ENCODE data around the gene SHISA8. TPM values are rescaled to one million over a fixed set of nuclear protein-coding genes. Genes with fewer than 3 reads are reported as not detected.

Gene SHISA8
- total and polyA plus RNA-seq, 2 of the 13 experiments (the other 11 are each of a cell fraction or from before 2014, with no cell fraction given) = not detected

- no peaks in the 10 kb centered on the region for H3K36me3 ChIP-seq (replicated peaks in 1 of 2; ENCODE audit: control insufficient read depth in 1 of 2, insufficient read depth in 2 of 2, low read length in 2 of 2)
- DNase-seq (ENCODE audit: low spot score) (no peak), FAIRE-seq (no peak), ATAC-seq (peak; percentile 8; the same call in 2 of the 3 replicates)
- H4K20me1 ChIP-seq (ENCODE audit: insufficient read depth, low read length) = peaks cover 10% of the 10 kb centered on the region; the same call in 1 of the 2 replicates
- H3K27ac ChIP-seq (ENCODE audit: extremely low read length, insufficient read depth, low read length) = no peak overlapping the region
- H3K9me3 ChIP-seq (ENCODE audit: low read length) = no peaks in the 10 kb centered on the region
- POLR2A ChIA-PET = no interaction called here
- no peak overlapping the region for H2AFZ ChIP-seq (ENCODE audit: low read length)
- no peaks in the 10 kb centered on the region for H3K79me2 ChIP-seq (ENCODE audit: insufficient read depth, low read length)
- H3K4me3 ChIP-seq (replicated peaks in 1 of 3; ENCODE audit: insufficient read depth in 1 of 3, low read depth in 2 of 3, low read length in 3 of 3) = no peak overlapping the region
- BruUV-seq (replicated peaks) = no TSS peak
- CTCF ChIA-PET (ENCODE audit: low intra/inter-chr PET ratio, low total read pairs) = no interaction called here
- WGBS (ENCODE audit: low lambda C conversion rate) = 17% methylated on average over 4 of the region's 11 CpGs
- H3K9ac ChIP-seq (ENCODE audit: insufficient read depth, low read depth, low read length) = no peak overlapping the region
- H3K27me3 ChIP-seq (ENCODE audit: control insufficient read depth in 1 of 2, insufficient read depth in 2 of 2, low read length in 2 of 2) = peaks cover 17 to 70% of the 10 kb centered on the region in 2 experiments
- in situ Hi-C loops (cut with HindIII; ENCODE audit: extremely low pct_ligation_motif_present, low pct_unique_long_range_greater_than_20kb) (no loop called here), intact Hi-C loops (cut with micrococcal nuclease; ENCODE audit: unreplicated experiment) (no loop called here)
- H3K4me1 ChIP-seq (ENCODE audit: insufficient read depth, low read length) = peaks cover 34% of the 10 kb centered on the region
- TF ChIP-seq ZNF749 (CRISPR knock-in tag; IDR thresholded peaks at IDR 0.05; ENCODE audit: borderline replicate concordance) (no peak), FOXO1 (CRISPR knock-in tag; IDR thresholded peaks at IDR 0.05) (no peak), FLYWCH1 (CRISPR knock-in tag; IDR thresholded peaks at IDR 0.05) (no peak), ZNF839 (CRISPR knock-in tag; IDR thresholded peaks at IDR 0.05; ENCODE audit: borderline replicate concordance) (no peak), ZNF501 (CRISPR knock-in tag; IDR thresholded peaks at IDR 0.05) (no peak), ZNF644 (CRISPR knock-in tag; IDR thresholded peaks at IDR 0.05; ENCODE audit: low read depth) (no peak), MAF1 (CRISPR knock-in tag; IDR thresholded peaks at IDR 0.05; ENCODE audit: borderline replicate concordance) (no peak), ZNF543 (CRISPR knock-in tag; IDR thresholded peaks at IDR 0.05) (no peak), ZZZ3 (CRISPR knock-in tag; IDR thresholded peaks at IDR 0.05; ENCODE audit: borderline replicate concordance) (no peak), ZNF737 (CRISPR knock-in tag; IDR thresholded peaks at IDR 0.05; ENCODE audit: borderline replicate concordance) (no peak), ZBTB8A (CRISPR knock-in tag; IDR thresholded peaks at IDR 0.05; ENCODE audit: borderline replicate concordance, low read depth) (no peak), ZNF510 (CRISPR knock-in tag; IDR thresholded peaks at IDR 0.05; ENCODE audit: low read depth) (no peak), ZNF674 (CRISPR knock-in tag; IDR thresholded peaks at IDR 0.05; ENCODE audit: low read depth) (no peak), HMGXB3 (CRISPR knock-in tag; IDR thresholded peaks at IDR 0.05; ENCODE audit: borderline replicate concordance) (no peak), ZNF224 (CRISPR knock-in tag; IDR thresholded peaks at IDR 0.05) (no peak), SIN3A (IDR thresholded peaks at IDR 0.05; ENCODE audit: borderline replicate concordance, low read depth, low read length) (no peak)
- H3K4me2 ChIP-seq (ENCODE audit: low read depth, low read length) = no peak overlapping the region
These were observed 2.6 kb upstream of the SHISA8 start for GRCh38 chr22:41917375-41917902.

Data from HepG2 (cell line).